BLaER1 (cell line): ENCODE measurements around the gene KLHL8.

Source experiments
- H3K27ac ChIP-seq: shearing (Covaris generic); formaldehyde crosslinking; 2 replicates; pipeline ENCODE4 v1.8.1; 2022
- H3K27me3 ChIP-seq: shearing (Covaris generic); formaldehyde crosslinking; 2 replicates; pipeline ENCODE4 v1.8.1; 2022
- H3K36me3 ChIP-seq: shearing (Covaris generic); formaldehyde crosslinking; 2 replicates; pipeline ENCODE4 v1.8.1; 2022
- H3K4me1 ChIP-seq: shearing (Covaris generic); formaldehyde crosslinking; 2 replicates; pipeline ENCODE4 v1.8.1; 2022
- H3K4me2 ChIP-seq: shearing (Covaris generic); formaldehyde crosslinking; 2 replicates; pipeline ENCODE4 v1.8.1; 2022
- H3K4me3 ChIP-seq: shearing (Covaris generic); formaldehyde crosslinking; 2 replicates; pipeline ENCODE4 v1.8.1; 2022
- H3K9ac ChIP-seq: shearing (Covaris generic); formaldehyde crosslinking; 2 replicates; pipeline ENCODE4 v1.8.1; 2022
- H3K9me3 ChIP-seq: shearing (Covaris generic); formaldehyde crosslinking; 2 replicates; pipeline ENCODE4 v1.8.1; 2022
- H4K20me1 ChIP-seq: shearing (Covaris generic); formaldehyde crosslinking; 2 replicates; pipeline ENCODE4 v1.8.1; 2022
- Cebpa-rat ChIP-seq: shearing (Covaris generic); IDR thresholded peaks from 2 replicates; pipeline ENCODE4 v1.8.1; 2022

The KLHL8 gene

DNA sequence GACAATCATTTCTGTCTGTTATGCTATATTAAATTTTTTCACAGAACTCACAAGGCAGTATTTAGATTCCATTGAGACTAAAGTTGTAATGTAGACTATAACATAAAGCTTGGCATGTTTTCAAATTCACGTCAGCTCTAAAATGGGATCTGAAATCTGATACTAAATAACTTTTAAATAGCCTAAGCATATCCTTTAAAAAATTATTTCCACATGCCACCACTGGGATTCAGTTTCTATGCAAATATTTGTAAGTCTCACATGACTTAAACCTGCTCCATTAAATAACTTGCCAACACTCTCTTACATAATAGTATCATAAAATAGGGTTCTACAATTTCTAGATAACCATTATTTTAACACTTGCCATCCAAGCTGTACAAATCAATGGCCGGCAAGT is 32.4 kb downstream of the KLHL8 start:
- H3K27ac ChIP-seq = no peak overlapping the region
- no peak overlapping the region for H3K4me3 ChIP-seq
- no peaks in the 10 kb centered on the region for H3K4me1 ChIP-seq
- H3K9ac ChIP-seq = no peak overlapping the region
- TF ChIP-seq Cebpa-rat = no peak
- H4K20me1 ChIP-seq = 0 out of 2 replicates have a peak, but pooled peaks cover 8% of the 10 kb centered on the region
- H3K9me3 ChIP-seq = peaks cover 9% of the 10 kb centered on the region
- H3K27me3 ChIP-seq = no peaks in the 10 kb centered on the region; the same call in 1 of the 2 replicates
- H3K4me2 ChIP-seq = no peak overlapping the region
- peaks cover 32% of the 10 kb centered on the region; the same call in 1 of the 2 replicates for H3K36me3 ChIP-seq

DNA sequence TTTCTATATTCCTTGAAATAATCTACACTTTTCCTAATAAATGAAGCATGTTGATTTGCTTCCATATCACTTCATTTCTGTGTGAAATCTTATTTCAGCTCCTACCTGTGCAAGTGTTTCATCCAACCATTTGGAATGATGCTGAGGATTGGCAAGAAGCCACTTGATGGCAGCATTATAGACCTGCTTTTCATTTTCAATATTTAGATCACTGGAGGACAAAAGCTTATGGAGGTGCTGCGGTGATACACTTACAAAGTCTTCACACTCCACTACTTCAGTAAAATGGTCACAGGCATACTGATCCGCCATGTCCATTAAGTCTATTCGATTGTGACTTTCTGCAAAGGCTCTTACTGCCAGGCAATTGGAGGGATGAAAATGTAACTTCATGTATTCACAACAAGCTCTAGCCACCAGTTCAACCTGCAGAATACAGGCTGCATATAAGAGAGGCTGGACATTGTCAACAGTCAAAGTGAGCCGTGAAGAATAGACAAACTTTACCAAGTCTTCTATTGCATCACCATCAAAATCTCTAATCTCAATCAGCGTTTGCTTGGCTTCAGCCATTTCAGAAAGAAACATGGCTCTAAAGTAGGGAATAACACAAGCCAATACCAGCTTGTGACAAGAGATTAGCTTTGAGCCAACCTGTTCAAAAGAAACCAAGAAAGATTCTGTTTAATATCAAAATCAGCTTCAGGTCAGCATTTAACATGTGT is 35.1 kb downstream of the KLHL8 start:
- Histone ChIP-seq H3K4me2 (no peak overlapping the region), H3K9me3 (peaks cover 6% of the 10 kb centered on the region), H3K4me1 (no peaks in the 10 kb centered on the region), H3K27me3 (no peaks in the 10 kb centered on the region; the same call in 1 of the 2 replicates), H4K20me1 (0 out of 2 replicates have a peak, but pooled peaks cover 8% of the 10 kb centered on the region), H3K4me3 (no peak overlapping the region), H3K27ac (no peak overlapping the region), H3K36me3 (peaks cover 27% of the 10 kb centered on the region; the same call in 1 of the 2 replicates), H3K9ac (no peak overlapping the region)
- no peak for TF ChIP-seq Cebpa-rat

DNA sequence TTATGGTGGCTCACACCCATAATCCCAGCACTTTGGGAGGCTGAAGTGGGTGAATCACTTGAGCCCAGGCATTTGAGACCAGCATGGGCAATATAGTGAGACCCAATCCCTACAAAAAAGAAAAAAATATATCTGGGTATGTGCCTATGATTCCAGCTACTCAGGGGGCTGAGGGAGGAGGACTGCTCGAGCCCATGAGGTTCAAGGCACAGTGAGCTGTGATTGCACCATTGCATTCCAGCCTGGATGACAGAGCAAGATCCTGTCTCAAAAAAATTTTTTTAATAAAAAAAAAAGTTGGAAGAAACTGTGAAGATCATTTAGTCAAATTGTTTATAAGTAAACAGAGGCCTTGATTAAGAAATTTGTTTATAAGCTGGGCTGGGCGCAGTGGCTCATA is 39.7 kb downstream of the KLHL8 start:
- Histone ChIP-seq H3K4me2 (no peak overlapping the region), H3K36me3 (peaks cover 43% of the 10 kb centered on the region), H3K4me3 (no peak overlapping the region), H3K9ac (no peak overlapping the region), H4K20me1 (peaks cover 7% of the 10 kb centered on the region; the same call in 1 of the 2 replicates), H3K9me3 (no peaks in the 10 kb centered on the region), H3K27ac (no peak overlapping the region), H3K4me1 (no peaks in the 10 kb centered on the region), H3K27me3 (no peaks in the 10 kb centered on the region)
- no peak for TF ChIP-seq Cebpa-rat

DNA sequence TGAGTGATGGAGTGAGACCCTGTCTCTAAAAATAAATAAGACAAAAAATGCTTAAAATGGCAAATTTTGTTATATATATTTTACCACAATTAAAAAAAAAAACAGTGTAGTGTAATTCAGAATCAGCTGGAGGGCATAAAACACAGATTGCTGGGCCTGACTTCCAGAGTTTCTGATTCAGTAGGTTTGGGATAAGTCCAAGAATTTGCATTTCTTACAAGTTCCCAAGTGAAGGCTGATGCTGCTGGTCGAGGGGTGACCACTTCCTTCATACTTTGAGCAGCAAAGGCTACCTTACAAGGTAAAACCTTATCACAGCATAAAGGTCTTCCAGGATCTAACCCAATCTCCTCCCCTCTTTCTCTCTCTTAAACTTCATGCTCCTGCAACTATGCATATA is 40.7 kb downstream of the KLHL8 start:
- no peak overlapping the region for H3K4me2 ChIP-seq
- peaks cover 36% of the 10 kb centered on the region for H3K36me3 ChIP-seq
- H3K4me1 ChIP-seq = no peaks in the 10 kb centered on the region
- no peak for TF ChIP-seq Cebpa-rat
- peaks cover 7% of the 10 kb centered on the region; the same call in 1 of the 2 replicates for H4K20me1 ChIP-seq
- no peaks in the 10 kb centered on the region for H3K27me3 ChIP-seq
- no peak overlapping the region for H3K9ac ChIP-seq
- no peak overlapping the region for H3K4me3 ChIP-seq
- no peaks in the 10 kb centered on the region for H3K9me3 ChIP-seq
- H3K27ac ChIP-seq = no peak overlapping the region

DNA sequence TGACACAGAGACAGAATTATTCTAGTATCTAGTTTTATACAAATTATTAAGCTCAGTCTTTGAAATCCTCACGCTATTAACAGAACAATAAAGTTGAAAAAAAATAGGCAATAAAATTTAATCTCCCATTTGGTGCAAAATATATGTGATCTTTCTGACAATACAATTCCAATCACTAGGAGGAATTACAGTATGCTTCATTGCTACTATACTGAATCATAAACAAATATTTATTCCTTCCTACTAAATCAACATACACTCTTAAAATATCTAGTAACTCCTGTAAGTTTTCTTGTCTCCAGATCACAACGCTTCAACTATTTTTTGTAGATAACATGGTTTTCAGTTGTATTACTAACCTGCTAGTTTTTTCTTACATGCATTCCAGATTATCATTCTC is 45.7 kb downstream of the KLHL8 start:
- H3K27ac ChIP-seq = no peak overlapping the region
- peaks cover 6% of the 10 kb centered on the region; the same call in 1 of the 2 replicates for H4K20me1 ChIP-seq
- no peak for TF ChIP-seq Cebpa-rat
- H3K9me3 ChIP-seq = no peaks in the 10 kb centered on the region
- H3K4me3 ChIP-seq = no peak overlapping the region
- no peaks in the 10 kb centered on the region for H3K27me3 ChIP-seq
- no peaks in the 10 kb centered on the region for H3K4me1 ChIP-seq
- peaks cover 40% of the 10 kb centered on the region for H3K36me3 ChIP-seq
- no peak overlapping the region for H3K4me2 ChIP-seq
- H3K9ac ChIP-seq = no peak overlapping the region

DNA sequence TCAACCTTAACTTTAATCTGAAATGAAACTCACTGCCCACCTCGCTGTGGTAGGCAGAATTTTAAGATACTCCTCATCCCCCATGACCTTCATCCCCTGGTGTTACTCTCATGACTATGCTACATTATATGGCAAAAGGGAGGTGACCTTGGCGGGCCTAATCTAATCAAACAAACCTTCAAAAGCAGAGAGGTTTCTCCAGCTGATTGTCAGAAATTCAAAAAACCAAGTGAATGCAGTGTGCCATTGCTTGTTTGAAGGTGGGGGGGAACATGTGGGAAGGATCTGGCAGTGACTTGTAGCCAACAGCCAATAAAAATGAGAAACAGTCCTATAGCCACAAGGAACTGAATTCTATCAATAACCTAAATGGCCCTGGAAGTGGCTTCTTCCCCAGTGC is 48.5 kb downstream of the KLHL8 start:
- H3K4me2 ChIP-seq = no peak overlapping the region
- no peak for TF ChIP-seq Cebpa-rat
- no peaks in the 10 kb centered on the region for H3K4me1 ChIP-seq
- no peaks in the 10 kb centered on the region for H3K27me3 ChIP-seq
- no peak overlapping the region for H3K27ac ChIP-seq
- no peak overlapping the region for H3K4me3 ChIP-seq
- no peak overlapping the region for H3K9ac ChIP-seq
- peaks cover 45% of the 10 kb centered on the region for H3K36me3 ChIP-seq
- H3K9me3 ChIP-seq = no peaks in the 10 kb centered on the region
- H4K20me1 ChIP-seq = no peaks in the 10 kb centered on the region

DNA sequence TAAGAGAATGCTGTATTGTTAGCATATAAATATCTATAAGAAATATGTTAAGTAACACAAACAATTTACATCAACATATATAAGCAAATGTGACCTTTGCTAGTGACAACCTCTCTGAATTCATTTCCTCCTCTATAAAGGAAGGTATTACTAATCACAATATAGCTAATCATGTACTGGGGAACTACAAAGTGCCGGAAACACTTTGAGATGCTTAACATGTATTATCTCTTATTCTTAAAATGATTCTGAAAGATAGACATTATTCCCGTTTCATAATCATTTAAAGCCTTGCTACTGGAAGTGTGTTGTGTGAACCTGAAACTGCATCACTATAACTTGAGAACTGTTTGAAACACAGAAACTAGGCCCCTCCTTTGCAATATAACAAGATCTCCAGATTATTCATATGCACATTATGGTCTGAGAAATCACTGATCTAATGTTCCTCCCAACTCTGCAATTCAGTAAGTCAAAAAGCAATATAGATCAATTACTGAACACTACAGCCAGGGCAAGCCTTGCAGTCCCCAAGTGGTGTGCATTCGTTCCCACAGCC is 54.0 kb downstream of the KLHL8 start:
- Histone ChIP-seq H3K9ac (no peak overlapping the region), H3K9me3 (no peaks in the 10 kb centered on the region), H3K27ac (no peak overlapping the region), H3K36me3 (peaks cover 59% of the 10 kb centered on the region), H4K20me1 (no peaks in the 10 kb centered on the region), H3K27me3 (no peaks in the 10 kb centered on the region), H3K4me3 (no peak overlapping the region), H3K4me1 (no peaks in the 10 kb centered on the region), H3K4me2 (no peak overlapping the region)
- no peak for TF ChIP-seq Cebpa-rat

DNA sequence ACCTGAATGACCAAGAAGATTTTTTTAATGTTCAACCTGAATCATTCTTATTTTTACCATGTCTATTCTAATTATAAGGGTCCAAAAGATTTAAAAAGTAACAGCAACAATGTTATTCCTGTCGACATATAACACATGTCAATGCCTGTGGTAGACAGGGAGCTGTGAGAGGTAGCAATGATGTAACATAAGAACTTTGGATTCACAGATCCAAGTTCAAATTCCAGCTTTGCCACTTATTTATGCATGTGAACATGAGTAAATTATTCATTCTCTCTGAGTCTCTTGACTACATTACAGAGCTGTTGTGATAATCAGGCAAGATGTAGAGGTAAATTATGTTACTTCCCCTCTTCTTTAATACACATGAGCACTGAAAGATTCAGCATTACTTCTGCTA is 54.5 kb downstream of the KLHL8 start:
- H3K9ac ChIP-seq = no peak overlapping the region
- peaks cover 62% of the 10 kb centered on the region for H3K36me3 ChIP-seq
- no peak overlapping the region for H3K4me3 ChIP-seq
- no peaks in the 10 kb centered on the region for H4K20me1 ChIP-seq
- H3K4me1 ChIP-seq = no peaks in the 10 kb centered on the region
- H3K27ac ChIP-seq = no peak overlapping the region
- H3K27me3 ChIP-seq = no peaks in the 10 kb centered on the region
- H3K9me3 ChIP-seq = no peaks in the 10 kb centered on the region
- no peak for TF ChIP-seq Cebpa-rat
- H3K4me2 ChIP-seq = no peak overlapping the region

DNA sequence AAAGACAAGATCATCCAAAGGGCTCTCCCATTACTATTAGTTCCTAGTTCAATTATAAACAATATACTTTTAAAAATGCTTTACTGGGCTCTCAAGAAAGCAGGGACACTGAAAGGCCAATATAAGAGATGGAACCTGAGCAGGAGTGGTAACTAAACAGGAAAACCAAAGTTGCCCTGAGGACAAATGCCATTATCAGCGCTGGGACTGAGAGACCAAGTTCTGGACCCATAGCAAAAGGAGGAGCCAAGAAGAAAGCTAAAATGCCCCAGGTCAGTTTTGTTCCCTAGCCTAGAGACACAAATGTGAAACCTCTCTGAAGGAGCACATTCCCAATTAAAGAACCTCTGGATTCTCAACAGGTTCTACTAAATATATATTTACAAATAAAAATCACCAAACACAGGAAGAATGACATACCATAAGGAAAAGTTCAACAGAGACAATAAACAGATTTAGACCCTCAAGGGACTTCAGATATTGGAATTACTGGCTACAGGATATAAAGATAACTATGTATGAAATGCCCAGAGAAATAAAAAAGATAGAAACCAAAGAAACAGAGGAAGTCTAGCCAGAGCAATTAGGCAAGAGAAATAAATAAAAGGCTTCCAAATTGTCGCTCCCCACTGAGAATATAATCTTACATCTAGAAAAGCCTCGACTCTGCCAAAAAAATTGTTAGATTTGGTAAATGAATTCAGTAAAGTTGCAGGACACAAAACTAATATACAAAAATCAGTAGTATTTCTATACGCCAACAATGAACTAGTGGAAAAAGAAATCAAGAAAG is 67.1 kb downstream of the KLHL8 start:
- H3K4me3 ChIP-seq = no peak overlapping the region
- no peaks in the 10 kb centered on the region for H4K20me1 ChIP-seq
- no peaks in the 10 kb centered on the region for H3K9me3 ChIP-seq
- H3K4me2 ChIP-seq = no peak overlapping the region
- no peaks in the 10 kb centered on the region for H3K4me1 ChIP-seq
- H3K36me3 ChIP-seq = no peaks in the 10 kb centered on the region
- H3K27me3 ChIP-seq = no peaks in the 10 kb centered on the region
- H3K27ac ChIP-seq = no peak overlapping the region
- no peak for TF ChIP-seq Cebpa-rat
- H3K9ac ChIP-seq = no peak overlapping the region
